HepG2 (cell line): ENCODE measurements around the gene RHD. TPM values are rescaled to one million over a fixed set of nuclear protein-coding genes. Genes with fewer than 3 reads are reported as not detected.

Experiments used
- CREB1 ChIP-seq, 2 experiments: fragments of 450-650 bp in 1 of 2; IDR thresholded peaks; 2 replicates each; pipeline ENCODE4 v1.6.1; 2016 to 2017; ENCODE audit warnings: control low read depth in 1 of 2, mild to moderate bottlenecking in 1 of 2, missing compliant biosample characterization in 1 of 2, missing genetic modification characterization in 1 of 2
- ELF3 ChIP-seq: IDR thresholded peaks from 2 replicates; pipeline ENCODE4 v1.6.1; 2016; ENCODE audit warnings: missing genetic modification reagents, missing compliant biosample characterization
- KLF16 ChIP-seq, 2 experiments: sonication (generic) in 1 of 2; formaldehyde crosslinking in 1 of 2; IDR thresholded peaks; 2 replicates each; pipeline versions ENCODE4 v1.6.1 to v1.8.0; 2016 to 2023; ENCODE audit warnings: missing genetic modification reagents in 2 of 2, missing compliant biosample characterization in 1 of 2
- ONECUT2 ChIP-seq: sonication (generic); formaldehyde crosslinking; IDR thresholded peaks from 2 replicates; pipeline ENCODE4 v1.4.0; 2020; ENCODE audit warnings: missing genetic modification reagents
- RBM39 ChIP-seq: fragments of 200-400 bp; formaldehyde crosslinking; IDR thresholded peaks from one replicate; pipeline ENCODE4 v1.6.1; 2018; ENCODE audit warnings: antibody characterized with exemption, mild to moderate bottlenecking, low read depth, low read length; ENCODE audit not compliant: poor library complexity, severe bottlenecking
- RORA ChIP-seq: sonication (generic); formaldehyde crosslinking; IDR thresholded peaks from 2 replicates; pipeline ENCODE4 v1.5.0; 2020; ENCODE audit warnings: mild to moderate bottlenecking, missing genetic modification reagents, moderate library complexity
- SMAD3 ChIP-seq: sonication (generic); formaldehyde crosslinking; IDR thresholded peaks from 2 replicates; pipeline ENCODE4 v1.4.0; 2020; ENCODE audit warnings: missing genetic modification reagents
- SOX13 ChIP-seq, 3 experiments: fragments of 450-650 bp in 1 of 3; sonication (generic) in 1 of 3; formaldehyde crosslinking in 1 of 3; IDR thresholded peaks in 2 of 3; conservative IDR thresholded peaks in 1 of 3; 2 replicates each; pipeline versions ENCODE4 v1.5.0 to v1.6.1; 2016 to 2020; ENCODE audit warnings: antibody characterized with exemption in 1 of 3, mild to moderate bottlenecking in 1 of 3, missing compliant biosample characterization in 1 of 3, missing genetic modification reagents in 1 of 3, moderate library complexity in 1 of 3
- SP140L ChIP-seq: sonication (generic); formaldehyde crosslinking; IDR thresholded peaks from 2 replicates; pipeline ENCODE4 v1.4.0; 2020; ENCODE audit warnings: missing genetic modification reagents, borderline replicate concordance
- SP4 ChIP-seq: sonication (generic); formaldehyde crosslinking; IDR thresholded peaks from 2 replicates; pipeline ENCODE4 v1.8.1; 2023; ENCODE audit warnings: mild to moderate bottlenecking, missing genetic modification reagents
- ZBTB21 ChIP-seq: sonication (generic); formaldehyde crosslinking; IDR thresholded peaks from 2 replicates; pipeline ENCODE4 v1.4.0; 2020; ENCODE audit warnings: missing genetic modification reagents
- ZBTB7B ChIP-seq: sonication (generic); formaldehyde crosslinking; IDR thresholded peaks from 2 replicates; pipeline ENCODE4 v1.4.0; 2020; ENCODE audit warnings: missing genetic modification reagents
- ZNF484 ChIP-seq: sonication (generic); formaldehyde crosslinking; IDR thresholded peaks from 2 replicates; pipeline ENCODE4 v1.5.1; 2020; ENCODE audit warnings: mild to moderate bottlenecking, low read depth, missing genetic modification reagents, borderline replicate concordance
- ZNF589 ChIP-seq: sonication (generic); formaldehyde crosslinking; conservative IDR thresholded peaks from 2 replicates; pipeline ENCODE4 v1.8.0; 2022; ENCODE audit warnings: mild to moderate bottlenecking, moderate library complexity, missing genetic modification reagents
- ZNF598 ChIP-seq: sonication (generic); formaldehyde crosslinking; IDR thresholded peaks from 2 replicates; pipeline ENCODE4 v1.5.1; 2020; ENCODE audit warnings: mild to moderate bottlenecking, missing genetic modification reagents, borderline replicate concordance
- ZNF800 ChIP-seq: sonication (generic); formaldehyde crosslinking; IDR thresholded peaks from 2 replicates; pipeline ENCODE4 v1.4.0; 2020; ENCODE audit warnings: missing genetic modification reagents
- polyA plus RNA-seq, 8 experiments: library from polyadenylated mRNA; depleted of rRNA in 3 of 8; stranded (reverse) in 7 of 8; unstranded in 1 of 8; fragments of >200 nt; fragmentation: Illumina TruSeq in 4 of 8; extraction: Trizol in 4 of 8; gene quantifications; 2 replicates each; pipeline versions ENCODE4 v1.2.1 to v1.2.3, GENCODE V29; 2011 to 2016; ENCODE audit warnings: low read depth in 4 of 8, missing spikeins in 1 of 8, mixed read lengths in 1 of 8; ENCODE audit not compliant: insufficient read depth in 1 of 8
- total RNA-seq, 5 experiments: library from RNA; depleted of rRNA; stranded (reverse); fragments of >200 nt; fragmentation: Illumina TruSeq; extraction: Trizol; gene quantifications; 2 replicates each; pipeline ENCODE4 v1.2.3, GENCODE V29; 2016; ENCODE audit warnings: low read depth in 1 of 5
- TF ChIP-seq, protein P1 (sequence below): sonication (generic); formaldehyde crosslinking; IDR thresholded peaks from 2 replicates; pipeline ENCODE4 v1.5.0; 2020; ENCODE audit warnings: mild to moderate bottlenecking, missing genetic modification reagents
- TF ChIP-seq, protein P2 (sequence below): IDR thresholded peaks from 2 replicates; pipeline ENCODE4 v1.6.1; 2012; ENCODE audit warnings: low read depth, low read length, improper control_type of control experiment
- TF ChIP-seq, protein P3 (sequence below): sonication (generic); formaldehyde crosslinking; IDR thresholded peaks from 2 replicates; pipeline ENCODE4 v1.4.0; 2020; ENCODE audit warnings: missing genetic modification reagents, mild to moderate bottlenecking, borderline replicate concordance

RHD gene
- total and polyA plus RNA-seq, 2 of the 13 experiments (the other 11 are each of a cell fraction or from before 2014, with no cell fraction given) = not detected

GRCh38 chr1:25247024-25247828 lies 25.1 kb upstream of the RHD start, which contains the start of gene RSRP1 (continued):
- TF ChIP-seq, protein P1, sequence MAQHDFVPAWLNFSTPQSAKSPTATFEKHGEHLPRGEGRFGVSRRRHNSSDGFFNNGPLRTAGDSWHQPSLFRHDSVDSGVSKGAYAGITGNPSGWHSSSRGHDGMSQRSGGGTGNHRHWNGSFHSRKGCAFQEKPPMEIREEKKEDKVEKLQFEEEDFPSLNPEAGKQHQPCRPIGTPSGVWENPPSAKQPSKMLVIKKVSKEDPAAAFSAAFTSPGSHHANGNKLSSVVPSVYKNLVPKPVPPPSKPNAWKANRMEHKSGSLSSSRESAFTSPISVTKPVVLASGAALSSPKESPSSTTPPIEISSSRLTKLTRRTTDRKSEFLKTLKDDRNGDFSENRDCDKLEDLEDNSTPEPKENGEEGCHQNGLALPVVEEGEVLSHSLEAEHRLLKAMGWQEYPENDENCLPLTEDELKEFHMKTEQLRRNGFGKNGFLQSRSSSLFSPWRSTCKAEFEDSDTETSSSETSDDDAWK = no peak
- peak in 1 of 2 experiments; percentile 94; a peak in 1 of 4 replicates for TF ChIP-seq KLF16 (CRISPR knock-in tag; IDR thresholded peaks at IDR 0.05)
- no peak for TF ChIP-seq RORA (CRISPR knock-in tag)
- peak; percentile 46 for TF ChIP-seq ZBTB21 (CRISPR knock-in tag)
- TF ChIP-seq SP4 (CRISPR knock-in tag) = peak; percentile 72
- peak; percentile 91 for TF ChIP-seq ZNF589 (CRISPR knock-in tag)
- TF ChIP-seq SP140L = peak; percentile 71; the same call in 1 of the 2 replicates
- peak; percentile 68 for TF ChIP-seq CREB1 (IDR thresholded peaks at IDR 0.05)
- TF ChIP-seq CREB1 (CRISPR knock-in tag; IDR thresholded peaks at IDR 0.05) = peak; percentile 70; the same call in 1 of the 2 replicates
- TF ChIP-seq SOX13 (IDR thresholded peaks at IDR 0.05) = 0 out of 2 replicates have a peak, but pooled peaks have one; percentile 29
- TF ChIP-seq SOX13 (CRISPR knock-in tag; conservative IDR thresholded peaks at IDR 0.05 in 1 of 2, IDR thresholded peaks at IDR 0.05 in 1 of 2) = peak; percentile 34 to 55; a peak in 2 of 4 replicates
- TF ChIP-seq ELF3 (CRISPR knock-in tag) = peak; percentile 78
- TF ChIP-seq, protein P2, sequence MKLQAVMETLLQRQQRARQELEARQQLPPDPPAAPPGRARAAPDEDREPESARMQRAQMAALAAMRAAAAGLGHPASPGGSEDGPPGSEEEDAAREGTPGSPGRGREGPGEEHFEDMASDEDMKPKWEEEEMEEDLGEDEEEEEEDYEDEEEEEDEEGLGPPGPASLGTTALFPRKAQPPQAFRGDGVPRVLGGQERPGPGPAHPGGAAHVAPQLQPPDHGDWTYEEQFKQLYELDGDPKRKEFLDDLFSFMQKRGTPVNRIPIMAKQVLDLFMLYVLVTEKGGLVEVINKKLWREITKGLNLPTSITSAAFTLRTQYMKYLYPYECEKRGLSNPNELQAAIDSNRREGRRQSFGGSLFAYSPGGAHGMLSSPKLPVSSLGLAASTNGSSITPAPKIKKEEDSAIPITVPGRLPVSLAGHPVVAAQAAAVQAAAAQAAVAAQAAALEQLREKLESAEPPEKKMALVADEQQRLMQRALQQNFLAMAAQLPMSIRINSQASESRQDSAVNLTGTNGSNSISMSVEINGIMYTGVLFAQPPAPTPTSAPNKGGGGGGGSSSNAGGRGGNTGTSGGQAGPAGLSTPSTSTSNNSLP = no peak
- TF ChIP-seq RBM39 = no peak
- no peak for TF ChIP-seq ONECUT2 (CRISPR knock-in tag)
- TF ChIP-seq ZNF800 = 0 out of 2 replicates have a peak, but pooled peaks have one; percentile 18
- TF ChIP-seq SMAD3 (CRISPR knock-in tag) = peak; percentile 85
- no peak for TF ChIP-seq ZNF484
- no peak; the same call in 1 of the 2 replicates for TF ChIP-seq ZBTB7B (CRISPR knock-in tag)
- 0 out of 2 replicates have a peak, but pooled peaks have one; percentile 31 for TF ChIP-seq ZNF598 (CRISPR knock-in tag)
- TF ChIP-seq, protein P3, sequence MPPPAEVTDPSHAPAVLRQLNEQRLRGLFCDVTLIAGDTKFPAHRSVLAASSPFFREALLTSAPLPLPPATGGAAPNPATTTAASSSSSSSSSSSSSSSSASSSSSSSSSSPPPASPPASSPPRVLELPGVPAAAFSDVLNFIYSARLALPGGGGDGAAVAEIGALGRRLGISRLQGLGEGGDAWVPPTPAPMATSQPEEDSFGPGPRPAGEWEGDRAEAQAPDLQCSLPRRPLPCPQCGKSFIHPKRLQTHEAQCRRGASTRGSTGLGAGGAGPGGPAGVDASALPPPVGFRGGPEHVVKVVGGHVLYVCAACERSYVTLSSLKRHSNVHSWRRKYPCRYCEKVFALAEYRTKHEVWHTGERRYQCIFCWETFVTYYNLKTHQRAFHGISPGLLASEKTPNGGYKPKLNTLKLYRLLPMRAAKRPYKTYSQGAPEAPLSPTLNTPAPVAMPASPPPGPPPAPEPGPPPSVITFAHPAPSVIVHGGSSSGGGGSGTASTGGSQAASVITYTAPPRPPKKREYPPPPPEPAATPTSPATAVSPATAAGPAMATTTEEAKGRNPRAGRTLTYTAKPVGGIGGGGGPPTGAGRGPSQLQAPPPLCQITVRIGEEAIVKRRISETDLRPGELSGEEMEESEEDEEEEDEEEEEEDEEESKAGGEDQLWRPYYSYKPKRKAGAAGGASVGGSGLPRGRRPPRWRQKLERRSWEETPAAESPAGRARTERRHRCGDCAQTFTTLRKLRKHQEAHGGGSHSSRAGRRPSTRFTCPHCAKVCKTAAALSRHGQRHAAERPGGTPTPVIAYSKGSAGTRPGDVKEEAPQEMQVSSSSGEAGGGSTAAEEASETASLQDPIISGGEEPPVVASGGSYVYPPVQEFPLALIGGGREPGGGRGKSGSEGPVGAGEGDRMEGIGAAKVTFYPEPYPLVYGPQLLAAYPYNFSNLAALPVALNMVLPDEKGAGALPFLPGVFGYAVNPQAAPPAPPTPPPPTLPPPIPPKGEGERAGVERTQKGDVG (CRISPR knock-in tag) = peak; percentile 47
